Measurements from ENCODE around the gene FRAT1. TPM values are rescaled to one million over a fixed set of nuclear protein-coding genes. Genes with fewer than 3 reads are reported as not detected.

FRAT1 gene
- total and polyA plus RNA-seq, 2 of the 13 experiments (the other 11 are each of a cell fraction or from before 2014, with no cell fraction given): 1.7 to 2.3 TPM

DNA sequence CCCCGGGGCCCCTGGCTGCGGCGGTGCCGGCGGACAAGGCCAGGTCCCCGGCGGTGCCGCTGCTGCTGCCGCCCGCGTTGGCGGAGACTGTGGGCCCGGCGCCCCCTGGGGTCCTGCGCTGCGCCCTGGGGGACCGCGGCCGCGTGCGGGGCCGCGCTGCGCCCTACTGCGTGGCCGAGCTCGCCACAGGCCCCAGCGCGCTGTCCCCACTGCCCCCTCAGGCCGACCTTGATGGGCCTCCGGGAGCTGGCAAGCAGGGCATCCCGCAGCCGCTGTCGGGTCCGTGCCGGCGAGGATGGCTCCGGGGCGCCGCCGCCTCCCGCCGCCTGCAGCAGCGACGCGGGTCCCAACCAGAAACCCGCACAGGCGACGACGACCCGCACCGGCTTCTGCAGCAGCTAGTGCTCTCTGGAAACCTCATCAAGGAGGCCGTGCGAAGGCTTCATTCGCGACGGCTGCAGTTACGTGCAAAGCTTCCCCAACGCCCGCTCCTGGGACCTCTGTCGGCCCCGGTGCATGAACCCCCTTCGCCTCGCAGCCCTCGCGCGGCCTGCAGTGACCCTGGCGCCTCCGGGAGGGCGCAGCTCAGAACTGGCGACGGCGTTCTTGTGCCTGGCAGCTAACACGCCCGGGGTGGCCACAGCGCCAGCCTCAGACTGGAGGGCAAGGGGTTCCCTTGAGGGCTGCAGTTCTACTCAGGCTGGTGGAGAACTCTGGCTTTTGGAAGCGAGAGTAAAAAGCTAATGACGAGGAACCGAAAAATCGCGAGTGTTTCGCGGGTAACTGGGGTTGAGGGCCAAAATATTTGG, 804 bp downstream of the FRAT1 start:
- ChIA-PET CTCF (ENCODE audit: low intra/inter-chr PET ratio, low total read pairs) (interaction anchor here (1.4 to 1.9 kb wide), 2 partner anchors 13 to 41 kb away, joined by 6 read pairs; no protein-coding TSS in a partner anchor), POLR2A (interaction anchor here (1.1 to 3.5 kb wide), 4 partner anchors 11 to 41 kb away, joined by 3 to 98 read pairs (median 12); partner anchors contain the start of gene ARHGAP19)
- Histone ChIP-seq H4K20me1 (ENCODE audit: insufficient read depth, low read length) (no peaks in the 10 kb centered on the region), H3K9ac (ENCODE audit: insufficient read depth, low read depth, low read length) (peak overlapping the region; percentile 99), H3K27ac (ENCODE audit: extremely low read length, insufficient read depth, low read length) (peak overlapping the region; percentile 97), H3K4me1 (ENCODE audit: insufficient read depth, low read length) (peaks cover 48% of the 10 kb centered on the region), H3K4me3 (replicated peaks in 1 of 3; ENCODE audit: insufficient read depth in 1 of 3, low read depth in 2 of 3, low read length in 3 of 3) (peak overlapping the region; percentile 75 to 84 (median 82)), H3K27me3 (ENCODE audit: control insufficient read depth in 1 of 2, insufficient read depth in 2 of 2, low read length in 2 of 2) (peaks cover 0 to 2% of the 10 kb centered on the region in 2 experiments; a peak in 2 of 5 replicates), H3K9me3 (ENCODE audit: low read length) (no peaks in the 10 kb centered on the region), H3K79me2 (ENCODE audit: insufficient read depth, low read length) (no peaks in the 10 kb centered on the region), H3K4me2 (ENCODE audit: low read depth, low read length) (peak overlapping the region; percentile 96), H3K36me3 (replicated peaks in 1 of 2; ENCODE audit: control insufficient read depth in 1 of 2, insufficient read depth in 2 of 2, low read length in 2 of 2) (no peaks in the 10 kb centered on the region), H2AFZ (ENCODE audit: low read length) (no peak overlapping the region)
- no TSS peak for BruUV-seq (replicated peaks)
- in situ Hi-C loops (cut with HindIII; ENCODE audit: extremely low pct_ligation_motif_present, low pct_unique_long_range_greater_than_20kb): no loop called here
- peak; percentile 54 for DNase-seq (ENCODE audit: low spot score)
- FAIRE-seq: no peak
- peak; percentile 79 for ATAC-seq
- intact Hi-C loops (cut with micrococcal nuclease; ENCODE audit: unreplicated experiment): no loop called here
- WGBS (ENCODE audit: low lambda C conversion rate): 2% methylated on average over 19 of the region's 83 CpGs
- 0 out of 2 replicates have a peak, but pooled peaks have one; percentile 4 for TF ChIP-seq MTA1 (CRISPR knock-in tag; IDR thresholded peaks at IDR 0.05; ENCODE audit: borderline replicate concordance)
- TF ChIP-seq HNRNPLL (IDR thresholded peaks at IDR 0.05; ENCODE audit: low read depth, low read length, poor library complexity, severe bottlenecking): peak; percentile 70
- TF ChIP-seq PRMT3 (CRISPR knock-in tag; IDR thresholded peaks at IDR 0.05; ENCODE audit: borderline replicate concordance, low read depth): no peak
- peak; percentile 44; the same call in 1 of the 2 replicates for TF ChIP-seq NRL (CRISPR knock-in tag; IDR thresholded peaks at IDR 0.05; ENCODE audit: borderline replicate concordance)
- TF ChIP-seq ASH2L (IDR thresholded peaks at IDR 0.05; ENCODE audit: insufficient read length, low read depth, low read length): peak; percentile 17
- TF ChIP-seq, protein P1, sequence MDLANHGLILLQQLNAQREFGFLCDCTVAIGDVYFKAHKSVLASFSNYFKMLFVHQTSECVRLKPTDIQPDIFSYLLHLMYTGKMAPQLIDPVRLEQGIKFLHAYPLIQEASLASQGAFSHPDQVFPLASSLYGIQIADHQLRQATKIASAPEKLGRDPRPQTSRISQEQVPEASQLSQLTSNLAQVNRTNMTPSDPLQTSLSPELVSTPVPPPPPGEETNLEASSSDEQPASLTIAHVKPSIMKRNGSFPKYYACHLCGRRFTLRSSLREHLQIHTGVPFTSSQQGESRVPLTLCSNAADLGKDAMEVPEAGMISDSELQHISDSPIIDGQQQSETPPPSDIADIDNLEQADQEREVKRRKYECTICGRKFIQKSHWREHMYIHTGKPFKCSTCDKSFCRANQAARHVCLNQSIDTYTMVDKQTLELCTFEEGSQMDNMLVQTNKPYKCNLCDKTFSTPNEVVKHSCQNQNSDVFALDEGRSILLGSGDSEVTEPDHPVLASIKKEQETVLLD (CRISPR knock-in tag; IDR thresholded peaks at IDR 0.05; ENCODE audit: low read depth): 0 out of 2 replicates have a peak, but pooled peaks have one; percentile 16
- peak; percentile 94 for TF ChIP-seq HNRNPL (IDR thresholded peaks at IDR 0.05; ENCODE audit: low read depth, low read length)
- TF ChIP-seq, protein P2, sequence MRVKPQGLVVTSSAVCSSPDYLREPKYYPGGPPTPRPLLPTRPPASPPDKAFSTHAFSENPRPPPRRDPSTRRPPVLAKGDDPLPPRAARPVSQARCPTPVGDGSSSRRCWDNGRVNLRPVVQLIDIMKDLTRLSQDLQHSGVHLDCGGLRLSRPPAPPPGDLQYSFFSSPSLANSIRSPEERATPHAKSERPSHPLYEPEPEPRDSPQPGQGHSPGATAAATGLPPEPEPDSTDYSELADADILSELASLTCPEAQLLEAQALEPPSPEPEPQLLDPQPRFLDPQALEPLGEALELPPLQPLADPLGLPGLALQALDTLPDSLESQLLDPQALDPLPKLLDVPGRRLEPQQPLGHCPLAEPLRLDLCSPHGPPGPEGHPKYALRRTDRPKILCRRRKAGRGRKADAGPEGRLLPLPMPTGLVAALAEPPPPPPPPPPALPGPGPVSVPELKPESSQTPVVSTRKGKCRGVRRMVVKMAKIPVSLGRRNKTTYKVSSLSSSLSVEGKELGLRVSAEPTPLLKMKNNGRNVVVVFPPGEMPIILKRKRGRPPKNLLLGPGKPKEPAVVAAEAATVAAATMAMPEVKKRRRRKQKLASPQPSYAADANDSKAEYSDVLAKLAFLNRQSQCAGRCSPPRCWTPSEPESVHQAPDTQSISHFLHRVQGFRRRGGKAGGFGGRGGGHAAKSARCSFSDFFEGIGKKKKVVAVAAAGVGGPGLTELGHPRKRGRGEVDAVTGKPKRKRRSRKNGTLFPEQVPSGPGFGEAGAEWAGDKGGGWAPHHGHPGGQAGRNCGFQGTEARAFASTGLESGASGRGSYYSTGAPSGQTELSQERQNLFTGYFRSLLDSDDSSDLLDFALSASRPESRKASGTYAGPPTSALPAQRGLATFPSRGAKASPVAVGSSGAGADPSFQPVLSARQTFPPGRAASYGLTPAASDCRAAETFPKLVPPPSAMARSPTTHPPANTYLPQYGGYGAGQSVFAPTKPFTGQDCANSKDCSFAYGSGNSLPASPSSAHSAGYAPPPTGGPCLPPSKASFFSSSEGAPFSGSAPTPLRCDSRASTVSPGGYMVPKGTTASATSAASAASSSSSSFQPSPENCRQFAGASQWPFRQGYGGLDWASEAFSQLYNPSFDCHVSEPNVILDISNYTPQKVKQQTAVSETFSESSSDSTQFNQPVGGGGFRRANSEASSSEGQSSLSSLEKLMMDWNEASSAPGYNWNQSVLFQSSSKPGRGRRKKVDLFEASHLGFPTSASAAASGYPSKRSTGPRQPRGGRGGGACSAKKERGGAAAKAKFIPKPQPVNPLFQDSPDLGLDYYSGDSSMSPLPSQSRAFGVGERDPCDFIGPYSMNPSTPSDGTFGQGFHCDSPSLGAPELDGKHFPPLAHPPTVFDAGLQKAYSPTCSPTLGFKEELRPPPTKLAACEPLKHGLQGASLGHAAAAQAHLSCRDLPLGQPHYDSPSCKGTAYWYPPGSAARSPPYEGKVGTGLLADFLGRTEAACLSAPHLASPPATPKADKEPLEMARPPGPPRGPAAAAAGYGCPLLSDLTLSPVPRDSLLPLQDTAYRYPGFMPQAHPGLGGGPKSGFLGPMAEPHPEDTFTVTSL (CRISPR knock-in tag; IDR thresholded peaks at IDR 0.05; ENCODE audit: borderline replicate concordance): peak; percentile 40; the same call in 1 of the 2 replicates
- 0 out of 2 replicates have a peak, but pooled peaks have one; percentile 16 for TF ChIP-seq KDM5B (CRISPR knock-in tag; IDR thresholded peaks at IDR 0.05; ENCODE audit: borderline replicate concordance)
- TF ChIP-seq HDAC2 (CRISPR knock-in tag; IDR thresholded peaks at IDR 0.05): peak; percentile 56
- TF ChIP-seq NCOA1 (CRISPR knock-in tag; IDR thresholded peaks at IDR 0.05): 0 out of 2 replicates have a peak, but pooled peaks have one; percentile 42
- TF ChIP-seq, protein P3, sequence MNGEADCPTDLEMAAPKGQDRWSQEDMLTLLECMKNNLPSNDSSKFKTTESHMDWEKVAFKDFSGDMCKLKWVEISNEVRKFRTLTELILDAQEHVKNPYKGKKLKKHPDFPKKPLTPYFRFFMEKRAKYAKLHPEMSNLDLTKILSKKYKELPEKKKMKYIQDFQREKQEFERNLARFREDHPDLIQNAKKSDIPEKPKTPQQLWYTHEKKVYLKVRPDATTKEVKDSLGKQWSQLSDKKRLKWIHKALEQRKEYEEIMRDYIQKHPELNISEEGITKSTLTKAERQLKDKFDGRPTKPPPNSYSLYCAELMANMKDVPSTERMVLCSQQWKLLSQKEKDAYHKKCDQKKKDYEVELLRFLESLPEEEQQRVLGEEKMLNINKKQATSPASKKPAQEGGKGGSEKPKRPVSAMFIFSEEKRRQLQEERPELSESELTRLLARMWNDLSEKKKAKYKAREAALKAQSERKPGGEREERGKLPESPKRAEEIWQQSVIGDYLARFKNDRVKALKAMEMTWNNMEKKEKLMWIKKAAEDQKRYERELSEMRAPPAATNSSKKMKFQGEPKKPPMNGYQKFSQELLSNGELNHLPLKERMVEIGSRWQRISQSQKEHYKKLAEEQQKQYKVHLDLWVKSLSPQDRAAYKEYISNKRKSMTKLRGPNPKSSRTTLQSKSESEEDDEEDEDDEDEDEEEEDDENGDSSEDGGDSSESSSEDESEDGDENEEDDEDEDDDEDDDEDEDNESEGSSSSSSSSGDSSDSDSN (CRISPR knock-in tag; IDR thresholded peaks at IDR 0.05): peak; percentile 87

Data from HepG2 (cell line).